Osteoblast (primary cell): ENCODE measurements around the gene SLC30A4. TPM values are rescaled to one million over a fixed set of nuclear protein-coding genes. Genes with fewer than 3 reads are reported as not detected.
"Not testable (repeated sequence)": the region's sequence is repeated elsewhere in the genome, so short reads cannot be mapped to it uniquely, and the experiment has no call there.

Source experiments
- DNase-seq: peaks from one replicate; pipeline ENCODE4 v3.0.0; 2011; ENCODE audit warnings: low spot score, mixed read lengths; ENCODE audit not compliant: insufficient read length; ENCODE audit errors: missing footprints
- H2AFZ ChIP-seq: 2 replicates; pipeline ENCODE4 v1.6.0; 2011; ENCODE audit warnings: mild to moderate bottlenecking, low read length
- H3K27ac ChIP-seq: 2 replicates; pipeline ENCODE4 v1.5.1; 2011; ENCODE audit warnings: mild to moderate bottlenecking, low read depth, low read length, moderate library complexity
- H3K27me3 ChIP-seq: 2 replicates; pipeline ENCODE4 v1.6.0; 2012; ENCODE audit warnings: mild to moderate bottlenecking, control low read depth, inconsistent platforms, low read length, moderate library complexity; ENCODE audit not compliant: insufficient read depth
- H3K36me3 ChIP-seq: 2 replicates; pipeline ENCODE4 v1.5.1; 2011; ENCODE audit warnings: mild to moderate bottlenecking, low read length, control low read depth, moderate library complexity; ENCODE audit not compliant: insufficient read depth
- H3K4me1 ChIP-seq: 2 replicates; pipeline ENCODE4 v1.5.1; 2011; ENCODE audit warnings: mild to moderate bottlenecking, low read length, control low read depth, moderate library complexity; ENCODE audit not compliant: insufficient read depth
- H3K4me2 ChIP-seq: 2 replicates; pipeline ENCODE4 v1.6.0; 2011; ENCODE audit warnings: mild to moderate bottlenecking, low read length; ENCODE audit not compliant: insufficient read depth
- H3K4me3 ChIP-seq: fragments of 200-600 bp; sonication (generic); 3 replicates; pipeline ENCODE4 v1.5.1; 2012; ENCODE audit warnings: mild to moderate bottlenecking, low read length, inconsistent platforms; ENCODE audit not compliant: insufficient read depth
- H3K79me2 ChIP-seq: 2 replicates; pipeline ENCODE4 v1.6.0; 2012; ENCODE audit warnings: mild to moderate bottlenecking, low read length, control low read depth, inconsistent platforms; ENCODE audit not compliant: insufficient read depth
- H3K9me3 ChIP-seq: 2 replicates; pipeline ENCODE4 v1.5.1; 2011; ENCODE audit warnings: low read depth, low read length, control low read depth
- H4K20me1 ChIP-seq: 2 replicates; pipeline ENCODE4 v1.6.0; 2012; ENCODE audit warnings: mild to moderate bottlenecking, low read length, control low read depth; ENCODE audit not compliant: insufficient read depth
- total RNA-seq: library from RNA; depleted of rRNA; stranded (reverse); fragments of >200 nt; gene quantifications from 2 replicates; pipeline ENCODE4 v1.2.3, GENCODE V29; 2012
- TF ChIP-seq, protein P1 (sequence below): IDR thresholded peaks from 2 replicates; pipeline ENCODE4 v1.5.1; 2011; ENCODE audit warnings: mild to moderate bottlenecking, low read depth, low read length, moderate library complexity; ENCODE audit errors: extremely low read depth

SLC30A4 gene
- total RNA-seq, 1 donor: 19.5 TPM

DNA sequence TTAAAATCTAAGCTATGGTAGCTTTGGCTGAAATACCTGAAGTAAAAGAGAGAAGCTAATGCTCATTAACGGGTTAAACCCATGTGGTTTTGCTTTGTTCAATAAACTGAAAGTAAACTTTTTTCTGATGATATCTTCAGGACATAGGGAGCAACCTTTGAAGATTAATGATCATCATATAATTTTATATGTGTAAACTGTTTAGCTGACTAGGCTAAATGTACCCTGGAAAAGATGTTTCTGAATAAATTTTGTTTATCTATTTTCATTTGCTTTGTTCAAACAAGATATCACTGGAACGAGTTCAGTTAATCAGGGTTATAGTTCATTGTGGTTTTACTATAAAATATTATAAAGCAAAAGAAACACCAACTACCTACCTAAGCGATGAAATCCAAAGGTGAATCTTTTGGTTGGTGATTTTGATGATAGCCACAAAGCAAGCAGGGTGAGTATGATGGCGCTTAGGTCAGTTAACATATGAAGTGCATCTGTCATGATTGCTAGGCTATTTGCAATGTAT, 11.7 kb downstream of the SLC30A4 start:
- TF ChIP-seq, protein P1, sequence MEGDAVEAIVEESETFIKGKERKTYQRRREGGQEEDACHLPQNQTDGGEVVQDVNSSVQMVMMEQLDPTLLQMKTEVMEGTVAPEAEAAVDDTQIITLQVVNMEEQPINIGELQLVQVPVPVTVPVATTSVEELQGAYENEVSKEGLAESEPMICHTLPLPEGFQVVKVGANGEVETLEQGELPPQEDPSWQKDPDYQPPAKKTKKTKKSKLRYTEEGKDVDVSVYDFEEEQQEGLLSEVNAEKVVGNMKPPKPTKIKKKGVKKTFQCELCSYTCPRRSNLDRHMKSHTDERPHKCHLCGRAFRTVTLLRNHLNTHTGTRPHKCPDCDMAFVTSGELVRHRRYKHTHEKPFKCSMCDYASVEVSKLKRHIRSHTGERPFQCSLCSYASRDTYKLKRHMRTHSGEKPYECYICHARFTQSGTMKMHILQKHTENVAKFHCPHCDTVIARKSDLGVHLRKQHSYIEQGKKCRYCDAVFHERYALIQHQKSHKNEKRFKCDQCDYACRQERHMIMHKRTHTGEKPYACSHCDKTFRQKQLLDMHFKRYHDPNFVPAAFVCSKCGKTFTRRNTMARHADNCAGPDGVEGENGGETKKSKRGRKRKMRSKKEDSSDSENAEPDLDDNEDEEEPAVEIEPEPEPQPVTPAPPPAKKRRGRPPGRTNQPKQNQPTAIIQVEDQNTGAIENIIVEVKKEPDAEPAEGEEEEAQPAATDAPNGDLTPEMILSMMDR: no peak

DNA sequence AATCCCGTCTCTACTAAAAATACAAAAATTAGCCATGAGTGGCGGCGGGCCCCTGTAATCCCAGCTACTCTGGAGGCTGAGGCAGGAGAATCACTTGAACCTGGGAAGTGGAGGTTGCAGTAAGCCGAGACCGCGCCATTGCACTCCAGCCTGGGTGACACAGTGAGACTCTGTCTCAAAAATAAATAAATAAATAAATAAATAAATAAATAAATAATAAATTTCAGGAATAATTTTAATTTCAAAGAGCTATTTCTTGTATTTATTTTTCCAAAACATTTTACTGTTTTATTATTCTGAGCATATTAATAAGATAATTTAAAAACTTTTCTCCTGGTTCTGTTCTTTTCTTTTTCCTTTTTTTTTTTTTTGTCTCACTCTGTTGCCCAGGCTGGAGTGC, 15.4 kb downstream of the SLC30A4 start:
- H4K20me1 ChIP-seq, H3K4me1 ChIP-seq, H3K36me3 ChIP-seq, H3K4me2 ChIP-seq, H3K79me2 ChIP-seq, H2AFZ ChIP-seq, H3K9me3 ChIP-seq, DNase-seq, H3K27me3 ChIP-seq, H3K4me3 ChIP-seq, H3K27ac ChIP-seq: not testable (repeated sequence)

More for the DNA sequence above, 11.7 kb downstream of the SLC30A4 start:
- no peak overlapping the region for H3K4me2 ChIP-seq
- no peaks in the 10 kb centered on the region for H4K20me1 ChIP-seq
- no peak overlapping the region for H3K27ac ChIP-seq
- no peaks in the 10 kb centered on the region for H3K79me2 ChIP-seq
- no peaks in the 10 kb centered on the region for H3K9me3 ChIP-seq
- H3K4me1 ChIP-seq: no peaks in the 10 kb centered on the region
- H2AFZ ChIP-seq: no peak overlapping the region
- peaks cover 3% of the 10 kb centered on the region for H3K36me3 ChIP-seq
- H3K4me3 ChIP-seq: no peak overlapping the region
- DNase-seq: peak; percentile 37
- H3K27me3 ChIP-seq: no peaks in the 10 kb centered on the region

DNA sequence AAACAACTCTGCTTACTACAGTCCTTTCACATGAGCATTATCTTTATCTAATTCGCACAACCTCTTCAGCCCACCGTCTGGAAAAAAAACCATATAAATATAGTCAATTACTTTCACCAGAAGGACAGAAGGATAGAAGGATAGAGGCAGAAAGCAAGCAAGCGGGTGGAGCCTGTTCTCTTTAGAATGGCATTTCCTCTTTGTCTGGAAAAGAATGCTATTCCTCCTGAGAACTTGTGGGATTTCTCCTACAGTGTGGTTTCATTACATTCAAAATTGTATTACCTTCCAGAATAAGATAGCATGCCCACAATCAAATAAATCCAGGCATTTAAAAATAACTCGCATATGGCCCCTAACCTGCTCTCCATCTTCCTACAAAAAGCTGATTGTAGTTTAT, 23.1 kb downstream of the SLC30A4 start:
- H3K27me3 ChIP-seq: no peaks in the 10 kb centered on the region
- H3K9me3 ChIP-seq: no peaks in the 10 kb centered on the region
- H2AFZ ChIP-seq: peak overlapping the region; percentile 37
- H4K20me1 ChIP-seq: no peaks in the 10 kb centered on the region
- TF ChIP-seq, protein P1: no peak
- H3K4me3 ChIP-seq: no peak overlapping the region
- H3K4me2 ChIP-seq: no peak overlapping the region
- no peaks in the 10 kb centered on the region for H3K79me2 ChIP-seq
- DNase-seq: no peak
- H3K36me3 ChIP-seq: no peaks in the 10 kb centered on the region
- H3K27ac ChIP-seq: no peak overlapping the region
- H3K4me1 ChIP-seq: peaks cover 13% of the 10 kb centered on the region

DNA sequence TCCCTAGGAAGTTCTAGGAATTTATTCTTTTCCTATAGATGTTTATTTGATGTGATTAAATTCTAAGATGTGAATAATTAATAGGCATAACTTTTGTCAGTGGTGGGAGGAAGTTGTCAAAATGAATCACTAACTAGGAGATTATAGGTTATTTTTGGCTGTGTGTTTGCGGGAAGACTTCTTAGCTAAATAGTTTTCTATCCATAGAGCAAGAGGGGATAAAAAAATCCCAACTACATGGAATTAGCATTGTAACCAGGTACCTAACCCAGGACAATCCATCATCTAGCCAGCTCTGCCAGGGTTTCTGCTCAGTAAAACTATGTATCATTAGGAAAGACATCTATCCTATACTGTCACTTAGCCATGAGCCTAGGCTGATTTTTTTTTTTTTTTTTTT, 23.9 kb downstream of the SLC30A4 start:
- TF ChIP-seq, protein P1: no peak
- Histone ChIP-seq H3K4me2 (no peak overlapping the region), H3K4me1 (peaks cover 13% of the 10 kb centered on the region), H3K27me3 (no peaks in the 10 kb centered on the region), H3K4me3 (no peak overlapping the region), H3K79me2 (no peaks in the 10 kb centered on the region), H3K9me3 (no peaks in the 10 kb centered on the region), H2AFZ (no peak overlapping the region), H4K20me1 (no peaks in the 10 kb centered on the region), H3K36me3 (no peaks in the 10 kb centered on the region), H3K27ac (no peak overlapping the region)
- DNase-seq: no peak
